GM18870 (cell line): ENCODE data around the gene DBNL.

Source experiments
- ATAC-seq: cut with Tn5 transposase; IDR thresholded peaks from one replicate; pipeline ENCODE4 v1.9.1; 2021; ENCODE audit warnings: moderate library complexity; ENCODE audit not compliant: unreplicated experiment

DBNL gene

DNA sequence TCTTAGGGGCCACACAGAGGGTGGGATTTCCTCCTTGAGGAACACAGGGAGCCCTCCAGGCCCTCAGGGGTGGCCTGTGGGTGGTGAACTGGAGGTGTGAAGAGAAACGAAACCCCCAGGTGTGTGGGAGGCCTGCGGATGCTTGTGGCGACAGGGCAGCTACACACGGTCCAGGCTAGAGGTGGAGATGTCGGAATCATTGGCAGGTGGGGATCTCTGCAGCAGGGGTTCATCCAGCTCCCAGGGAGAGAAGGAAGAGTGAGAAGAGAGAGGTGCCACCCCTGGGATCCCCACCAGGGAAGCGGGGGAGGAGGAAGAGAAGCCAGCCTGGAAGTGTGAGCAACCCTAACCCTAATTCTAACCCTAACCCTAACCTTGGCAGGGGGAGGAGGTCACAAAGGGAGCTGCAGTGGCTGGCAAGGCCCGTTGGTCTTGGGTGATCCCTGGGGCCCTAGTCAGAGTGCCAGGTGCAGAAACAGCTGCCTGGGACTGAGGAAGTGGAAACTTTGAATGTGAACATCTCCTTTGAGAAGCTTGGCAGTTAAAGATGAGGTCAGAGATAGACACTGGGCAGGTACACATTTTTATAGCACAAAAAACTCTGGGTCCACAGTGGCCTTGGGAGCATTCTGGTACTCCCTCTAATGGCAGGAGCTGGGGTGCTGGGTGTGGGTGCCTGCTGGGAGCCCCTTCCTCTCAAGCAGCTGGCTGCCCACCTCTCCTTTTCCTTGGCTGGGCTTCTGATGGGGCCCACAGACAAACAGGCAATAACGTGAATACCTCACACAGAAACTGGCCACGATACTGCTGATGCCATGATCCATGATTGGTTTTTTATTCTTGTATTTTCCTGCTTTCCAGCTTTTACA is 52.8 kb downstream of the DBNL start:
- ATAC-seq: no peak

GRCh38 chr7:44098092-44099068 is 53.9 kb downstream of the DBNL start:
- ATAC-seq: no peak

DNA sequence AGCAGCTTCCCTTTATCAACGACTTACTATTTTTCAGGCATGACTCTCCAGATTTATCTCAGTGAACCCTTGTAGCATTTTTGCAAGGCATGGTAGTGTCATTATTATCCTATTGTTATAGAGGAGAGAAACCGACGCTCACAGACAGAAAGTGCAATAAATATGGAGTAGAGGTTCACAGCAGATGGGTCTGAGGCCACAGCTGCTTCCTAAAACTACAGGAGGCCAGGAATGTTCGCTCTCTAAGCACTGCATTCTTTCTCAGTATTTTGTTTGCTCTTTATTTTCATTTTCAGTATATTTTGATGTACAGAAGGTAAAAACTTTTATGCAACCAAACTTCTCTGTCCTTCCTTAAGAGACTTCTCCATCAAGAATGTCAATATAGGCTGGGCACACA is 55.2 kb downstream of the DBNL start:
- ATAC-seq: no peak

GRCh38 chr7:44100458-44101302 is 56.2 kb downstream of the DBNL start:
- no peak for ATAC-seq

- no peak for ATAC-seq
These were observed 56.9 kb downstream of the DBNL start for GRCh38 chr7:44101303-44101965.

GRCh38 chr7:44101966-44102845 is 57.7 kb downstream of the DBNL start:
- ATAC-seq: no peak

- ATAC-seq: no peak
These were observed 58.5 kb downstream of the DBNL start for GRCh38 chr7:44102846-44103565.

GRCh38 chr7:44103566-44103922 is 59.0 kb downstream of the DBNL start:
- ATAC-seq: no peak

DNA sequence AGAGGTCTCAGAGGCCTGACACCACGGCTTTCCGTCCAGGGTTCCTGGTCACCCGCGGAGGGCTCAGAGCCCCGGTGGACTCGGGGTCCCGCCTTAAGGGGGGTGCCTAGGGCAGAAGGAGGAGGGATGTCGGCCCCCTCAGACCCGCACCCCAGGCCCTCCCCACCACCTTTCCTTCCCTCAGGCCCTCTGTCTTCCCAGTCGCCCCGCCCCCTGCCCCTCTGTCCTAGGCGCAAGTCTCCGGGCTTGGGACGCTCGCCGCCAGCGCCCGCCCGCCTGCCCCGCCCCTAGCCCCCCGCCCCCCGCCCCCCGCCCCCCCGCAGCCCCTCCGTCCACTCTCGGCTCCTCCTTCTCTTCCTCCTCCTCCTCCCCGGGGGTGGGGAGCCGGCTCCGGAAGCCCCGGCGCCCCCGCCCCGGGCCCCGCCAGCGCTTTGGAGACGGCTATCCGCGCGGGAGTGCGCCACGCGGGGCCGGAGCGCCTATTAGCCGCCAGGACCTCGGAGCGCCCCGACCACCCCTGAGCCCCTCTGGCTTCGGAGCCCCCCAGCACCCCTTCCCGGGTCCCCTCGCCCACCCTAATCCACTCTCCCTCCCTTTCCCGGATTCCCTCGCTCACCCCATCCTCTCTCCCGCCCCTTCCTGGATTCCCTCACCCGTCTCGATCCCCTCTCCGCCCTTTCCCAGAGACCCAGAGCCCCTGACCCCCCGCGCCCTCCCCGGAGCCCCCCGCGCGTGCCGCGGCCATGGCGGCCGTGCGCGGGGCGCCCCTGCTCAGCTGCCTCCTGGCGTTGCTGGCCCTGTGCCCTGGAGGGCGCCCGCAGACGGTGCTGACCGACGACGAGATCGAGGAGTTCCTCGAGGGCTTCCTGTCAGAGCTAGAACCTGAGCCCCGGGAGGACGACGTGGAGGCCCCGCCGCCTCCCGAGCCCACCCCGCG is 59.7 kb downstream of the DBNL start, which contains the start of gene AEBP1:
AEBP1 (plus strand) TSS at position 423 of the 937 bp plus-strand sequence; CDS start at position 744, 321 bp downstream.
- no peak for ATAC-seq

DNA sequence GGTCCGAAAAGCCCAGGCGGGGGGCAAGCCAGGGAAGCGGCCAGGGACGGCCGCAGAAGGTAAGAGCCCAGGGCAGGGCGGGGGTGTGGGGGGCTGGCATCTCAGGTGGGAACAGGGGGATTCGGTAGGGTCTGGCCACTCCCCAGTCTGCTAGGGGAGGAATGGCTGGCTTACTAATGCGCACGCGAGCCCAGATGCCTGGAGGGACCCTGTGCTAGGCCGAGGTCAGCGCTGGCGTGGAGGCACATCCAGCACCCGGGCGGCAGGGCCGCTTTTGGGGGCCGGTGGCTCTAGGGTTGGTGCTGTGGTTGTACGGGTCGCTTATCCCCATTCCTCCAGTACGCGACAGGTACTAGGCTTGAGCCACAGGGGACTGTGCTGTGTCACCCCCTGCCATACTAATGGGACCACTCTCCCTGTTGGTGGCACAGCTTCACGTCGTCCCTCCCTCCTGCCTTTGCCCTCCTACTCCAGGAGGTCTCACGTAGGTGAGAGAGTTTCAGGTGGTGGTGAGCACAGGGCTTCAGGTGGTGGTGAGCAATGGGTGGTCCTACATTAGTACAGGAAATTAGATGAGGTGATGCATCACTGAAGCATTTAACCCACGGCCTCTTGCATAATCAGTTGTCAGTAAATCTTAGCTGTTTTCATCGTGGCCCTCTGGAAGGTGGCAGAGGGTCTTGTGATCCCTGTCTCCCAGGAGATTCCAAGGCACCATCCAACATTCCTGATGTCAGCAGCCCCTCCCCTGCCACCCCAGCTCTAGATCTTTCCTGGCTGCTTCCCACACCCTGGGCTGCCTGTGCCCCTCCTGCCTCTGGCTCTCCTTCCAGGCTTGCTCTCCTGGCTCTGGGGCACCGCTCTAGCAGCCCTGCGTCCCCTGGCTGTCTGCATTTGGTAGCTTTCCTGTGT is 60.6 kb downstream of the DBNL start:
- ATAC-seq: no peak

- no peak for ATAC-seq
These were observed 61.3 kb downstream of the DBNL start for GRCh38 chr7:44105832-44106231.

DNA sequence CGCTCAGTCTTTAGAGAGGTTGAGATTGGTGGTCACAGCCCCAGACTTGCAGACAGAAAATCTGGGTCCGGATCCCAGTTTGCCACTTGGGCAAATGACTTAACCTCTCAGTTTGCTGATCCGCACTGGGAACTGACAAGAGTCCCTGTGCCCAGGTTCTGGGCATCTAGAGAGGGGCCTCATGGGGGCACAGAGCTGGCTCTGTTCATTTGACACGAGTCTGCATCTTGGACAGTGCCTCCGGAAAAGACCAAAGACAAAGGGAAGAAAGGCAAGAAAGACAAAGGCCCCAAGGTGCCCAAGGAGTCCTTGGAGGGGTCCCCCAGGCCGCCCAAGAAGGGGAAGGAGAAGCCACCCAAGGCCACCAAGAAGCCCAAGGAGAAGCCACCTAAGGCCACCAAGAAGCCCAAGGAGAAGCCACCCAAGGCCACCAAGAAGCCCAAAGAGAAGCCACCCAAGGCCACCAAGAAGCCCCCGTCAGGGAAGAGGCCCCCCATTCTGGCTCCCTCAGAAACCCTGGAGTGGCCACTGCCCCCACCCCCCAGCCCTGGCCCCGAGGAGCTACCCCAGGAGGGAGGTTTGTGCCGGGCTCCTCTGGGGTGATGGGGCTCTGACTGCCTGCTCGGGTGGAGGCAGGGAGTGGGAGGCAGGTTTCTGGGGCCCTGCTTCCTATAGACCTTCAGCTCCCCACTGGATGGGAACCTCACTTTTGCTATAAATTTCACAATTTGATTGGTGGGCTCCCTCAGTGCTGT is 62.0 kb downstream of the DBNL start:
- ATAC-seq: no peak

GRCh38 chr7:44107116-44107960 is 62.8 kb downstream of the DBNL start:
- ATAC-seq: no peak

DNA sequence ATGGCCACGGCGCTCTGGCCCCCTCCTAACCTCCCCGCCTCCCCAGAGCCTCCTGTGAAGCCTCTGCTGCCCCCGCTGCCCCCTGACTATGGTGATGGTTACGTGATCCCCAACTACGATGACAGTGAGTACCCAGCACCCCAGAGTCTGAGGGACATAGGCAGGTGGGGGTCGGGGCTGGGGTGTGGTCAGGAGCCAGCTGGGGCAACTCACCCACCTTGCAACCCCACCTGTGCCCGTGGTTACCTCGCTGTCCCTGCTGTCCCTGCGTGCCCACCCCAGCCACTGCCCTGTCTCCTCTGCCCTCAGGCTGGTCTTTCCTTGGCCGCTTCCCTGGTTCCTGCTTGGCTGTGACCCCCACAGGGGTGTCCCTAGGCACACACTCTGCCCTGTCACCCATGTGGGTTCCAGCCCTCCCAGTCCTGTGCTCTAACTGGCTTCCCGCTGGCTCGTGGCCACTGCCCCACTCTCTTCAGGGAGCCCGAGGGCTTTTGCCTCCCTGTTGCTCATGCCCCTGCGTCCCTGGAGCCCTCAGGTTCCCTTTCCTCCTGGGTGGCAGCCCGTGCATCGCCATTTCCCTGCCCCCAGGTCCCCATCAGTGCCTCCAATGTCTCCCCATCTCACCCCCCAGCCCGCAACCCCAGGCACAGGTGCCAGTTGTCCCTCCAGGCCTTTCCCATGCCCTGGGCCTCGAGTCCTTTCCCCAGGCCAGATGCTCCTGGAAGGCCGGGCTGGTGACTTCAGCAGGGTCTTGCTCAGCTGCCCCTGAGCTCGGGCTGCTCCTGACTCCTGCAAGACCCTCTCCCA is 63.7 kb downstream of the DBNL start:
- ATAC-seq: no peak
